GM12873 (cell line): ENCODE data around the gene GDF10.

Experiments
- TF ChIP-seq, protein P1 (sequence below): IDR thresholded peaks from 2 replicates; pipeline ENCODE4 v1.5.1; 2012; ENCODE audit warnings: low read depth, mild to moderate bottlenecking, moderate library complexity, low read length, control low read depth; ENCODE audit not compliant: insufficient read depth; ENCODE audit errors: missing control alignments

The GDF10 gene

DNA sequence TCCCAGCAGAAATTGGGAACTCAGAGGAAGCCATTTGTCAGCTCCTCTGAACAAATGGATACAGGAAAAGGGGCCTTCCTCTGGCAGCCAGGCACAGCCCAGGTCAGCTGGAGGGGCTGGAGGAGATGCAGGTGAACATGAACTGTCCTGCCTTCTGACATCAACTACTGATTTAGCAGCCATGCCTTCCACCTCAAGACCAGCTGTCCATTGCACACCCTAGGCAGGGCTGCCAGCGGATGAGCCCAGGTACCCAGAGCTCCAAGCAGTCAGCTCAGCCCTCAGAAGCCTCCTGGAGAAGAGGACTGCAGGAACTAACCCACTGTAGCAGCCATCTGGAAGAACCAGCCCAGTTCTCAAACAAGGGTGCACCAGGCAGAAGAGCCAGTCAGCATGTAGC, 44.1 kb upstream of the GDF10 start:
- TF ChIP-seq, protein P1, sequence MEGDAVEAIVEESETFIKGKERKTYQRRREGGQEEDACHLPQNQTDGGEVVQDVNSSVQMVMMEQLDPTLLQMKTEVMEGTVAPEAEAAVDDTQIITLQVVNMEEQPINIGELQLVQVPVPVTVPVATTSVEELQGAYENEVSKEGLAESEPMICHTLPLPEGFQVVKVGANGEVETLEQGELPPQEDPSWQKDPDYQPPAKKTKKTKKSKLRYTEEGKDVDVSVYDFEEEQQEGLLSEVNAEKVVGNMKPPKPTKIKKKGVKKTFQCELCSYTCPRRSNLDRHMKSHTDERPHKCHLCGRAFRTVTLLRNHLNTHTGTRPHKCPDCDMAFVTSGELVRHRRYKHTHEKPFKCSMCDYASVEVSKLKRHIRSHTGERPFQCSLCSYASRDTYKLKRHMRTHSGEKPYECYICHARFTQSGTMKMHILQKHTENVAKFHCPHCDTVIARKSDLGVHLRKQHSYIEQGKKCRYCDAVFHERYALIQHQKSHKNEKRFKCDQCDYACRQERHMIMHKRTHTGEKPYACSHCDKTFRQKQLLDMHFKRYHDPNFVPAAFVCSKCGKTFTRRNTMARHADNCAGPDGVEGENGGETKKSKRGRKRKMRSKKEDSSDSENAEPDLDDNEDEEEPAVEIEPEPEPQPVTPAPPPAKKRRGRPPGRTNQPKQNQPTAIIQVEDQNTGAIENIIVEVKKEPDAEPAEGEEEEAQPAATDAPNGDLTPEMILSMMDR = no peak

DNA sequence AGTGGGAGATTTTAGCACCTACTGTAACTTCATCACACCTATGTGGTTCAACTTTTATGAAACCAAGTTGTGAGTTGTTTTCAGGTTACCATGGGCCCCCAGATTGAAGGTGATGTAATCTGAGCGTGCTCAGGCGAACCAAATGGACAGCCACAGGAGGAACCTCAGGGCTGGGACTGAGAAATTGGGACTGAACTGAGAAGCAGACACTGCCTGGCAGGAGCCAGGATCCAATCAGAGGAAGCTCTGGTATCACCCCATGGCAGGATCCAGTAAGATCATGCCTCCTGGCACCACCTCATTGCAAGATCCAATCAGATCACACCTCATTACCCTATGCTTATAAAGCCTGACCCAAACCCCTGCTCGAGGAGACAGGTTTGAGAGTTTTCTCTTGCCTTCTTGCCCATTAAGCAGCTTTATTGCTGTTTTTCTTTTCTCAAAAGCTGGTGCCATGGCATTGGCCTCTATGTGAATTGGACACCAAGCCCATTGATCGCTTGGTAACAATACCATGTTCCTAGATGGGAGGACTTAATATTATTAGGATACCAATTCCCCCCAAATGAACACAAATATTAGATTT, 43.2 kb upstream of the GDF10 start:
- TF ChIP-seq, protein P1 = no peak

DNA sequence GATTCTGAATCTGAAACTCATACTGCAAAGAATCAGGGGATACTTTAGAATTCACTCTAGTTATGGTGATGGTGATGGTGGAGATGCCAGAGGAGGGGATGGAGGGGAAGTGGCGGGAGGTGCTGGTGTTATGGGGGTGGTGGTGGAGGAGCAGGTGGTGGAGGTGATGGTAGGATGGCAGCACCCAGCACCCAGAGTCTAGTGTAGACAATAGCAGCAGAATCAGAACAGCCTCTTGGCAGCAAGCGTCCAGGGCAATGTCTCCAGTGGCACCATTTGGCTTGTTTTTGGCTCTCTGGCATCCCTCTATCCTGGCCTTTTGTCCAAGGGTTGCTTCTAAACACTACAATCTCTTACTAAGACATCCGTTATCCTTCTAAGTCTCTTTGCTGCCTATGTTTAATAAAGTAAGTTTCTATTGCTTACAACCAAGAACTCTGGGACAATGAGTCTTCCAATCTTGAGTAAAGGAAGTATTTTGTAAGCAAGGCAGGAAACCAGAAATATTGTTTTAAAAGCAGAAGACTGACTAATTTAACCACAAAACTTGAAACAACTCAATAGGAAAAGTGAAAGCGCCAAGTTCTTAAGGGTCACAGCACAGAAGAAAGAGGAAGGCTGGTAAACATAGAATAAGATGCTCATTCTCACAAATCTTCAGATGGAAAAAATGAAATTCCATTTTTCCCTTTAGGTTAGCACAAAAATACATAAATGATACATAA, 42.4 kb upstream of the GDF10 start:
- TF ChIP-seq, protein P1 = no peak

DNA sequence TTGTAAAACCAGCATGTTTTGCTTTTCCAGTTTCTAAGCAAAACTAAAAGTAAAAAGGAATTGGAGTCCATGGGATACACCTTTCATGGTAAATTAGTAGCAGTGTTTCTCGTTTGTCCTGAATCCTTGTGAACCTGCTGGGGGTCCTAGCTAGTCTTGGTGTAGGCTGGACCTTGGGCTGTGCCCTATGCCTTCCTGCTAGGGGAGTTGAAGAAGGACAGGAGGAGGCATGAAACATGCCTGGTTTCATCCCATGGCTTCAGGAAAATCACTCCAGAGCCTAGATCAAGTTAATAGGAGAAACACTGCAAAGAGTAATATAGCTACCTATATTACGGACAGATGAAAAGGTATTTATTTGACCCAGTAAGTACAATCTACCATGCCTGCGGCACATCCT, 41.1 kb upstream of the GDF10 start:
- TF ChIP-seq, protein P1 = no peak

DNA sequence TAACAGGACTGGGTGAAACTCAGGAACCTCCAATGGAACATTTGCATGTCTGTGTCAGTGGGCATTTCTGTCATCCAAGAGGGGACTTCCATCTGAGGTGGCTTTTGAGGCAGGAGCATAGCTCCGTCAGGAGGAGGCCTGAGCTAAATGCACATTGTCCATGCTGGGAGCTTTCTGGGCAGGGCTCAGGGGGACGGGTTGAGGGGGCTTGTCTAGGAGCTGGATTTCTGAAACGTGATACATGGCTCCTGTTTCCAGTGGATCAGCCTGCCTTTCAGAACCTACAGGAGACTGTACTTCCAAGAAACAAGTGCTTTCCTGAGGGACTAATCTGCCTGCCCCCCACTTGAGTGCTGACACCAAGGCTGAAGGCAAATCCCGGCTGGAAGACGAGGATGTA, 40.5 kb upstream of the GDF10 start:
- TF ChIP-seq, protein P1 = no peak

DNA sequence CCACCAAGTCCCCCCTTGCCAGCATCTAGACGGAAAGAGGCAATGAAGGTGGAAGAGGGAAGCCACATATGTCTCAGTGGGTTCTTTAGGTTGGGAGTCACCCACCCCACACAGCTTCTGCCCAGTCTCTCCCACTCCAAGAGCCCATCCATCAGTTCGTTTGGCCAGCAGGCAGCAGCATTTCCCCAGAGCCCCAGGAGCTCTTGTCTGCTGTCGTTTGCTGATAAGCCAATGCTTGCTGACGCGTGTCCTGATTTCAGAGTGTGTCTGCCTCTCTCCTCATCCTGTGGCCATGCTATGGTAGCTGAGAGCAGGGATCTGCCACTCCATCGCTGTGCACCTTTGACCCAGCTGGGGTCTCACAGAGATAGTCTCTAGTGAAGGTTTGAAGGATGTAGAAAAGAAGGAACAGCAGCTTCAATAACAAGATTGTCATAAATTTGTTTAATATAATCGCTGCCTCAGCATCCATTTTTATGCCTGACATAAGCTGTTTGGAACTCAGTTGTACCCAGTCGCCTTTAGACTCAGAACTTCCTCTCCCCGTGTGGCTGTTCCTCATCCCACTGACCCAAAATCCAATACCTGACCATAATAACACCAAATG, 39.4 kb upstream of the GDF10 start:
- TF ChIP-seq, protein P1 = no peak

DNA sequence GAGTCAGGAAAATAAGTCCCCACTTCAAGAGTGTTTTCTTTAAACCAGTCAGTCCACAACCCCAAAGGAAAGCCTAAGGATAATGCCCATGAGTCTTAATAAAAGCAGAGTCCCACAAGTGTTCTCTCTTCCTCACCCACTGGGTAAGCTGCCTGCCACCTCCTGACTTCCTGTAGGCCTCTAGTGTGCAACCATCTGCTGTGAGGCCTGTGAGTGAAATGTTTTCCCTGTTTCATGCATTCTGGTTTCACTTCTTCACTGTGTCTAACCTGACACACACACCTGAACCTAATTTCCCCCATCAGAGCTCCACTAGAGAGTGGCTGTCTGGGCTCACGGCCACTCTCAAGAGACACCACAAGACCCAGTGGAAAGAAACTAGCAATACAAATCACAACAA, 38.9 kb upstream of the GDF10 start:
- TF ChIP-seq, protein P1 = no peak
